H1 (cell line): ENCODE measurements around the gene CALHM5.

Source experiments
- BACH1 ChIP-seq: IDR thresholded peaks from 2 replicates; pipeline ENCODE4 v1.6.1; 2012; ENCODE audit warnings: low read length, improper control_type of control experiment
- CTCF ChIP-seq, 3 experiments: IDR thresholded peaks; 1 replicate in 2 of 3; 2 replicates in 1 of 3; pipeline versions ENCODE4 v1.5.1 to v1.6.1; 2011; ENCODE audit warnings: low read length in 3 of 3, mild to moderate bottlenecking in 3 of 3, inconsistent platforms in 2 of 3, low read depth in 1 of 3, moderate library complexity in 1 of 3; ENCODE audit not compliant: insufficient read depth in 1 of 3; ENCODE audit errors: control extremely low read depth in 1 of 3
- HDAC6 ChIP-seq: IDR thresholded peaks from one replicate; pipeline ENCODE4 v1.7.1; 2012; ENCODE audit warnings: low read depth, mild to moderate bottlenecking, inconsistent platforms, low read length, moderate library complexity
- KDM1A ChIP-seq: fragments of 200-600, 300-600 bp; sonication (generic); IDR thresholded peaks from 2 replicates; pipeline ENCODE4 v1.7.1; 2016; ENCODE audit warnings: mild to moderate bottlenecking, low read length, borderline replicate concordance
- POLR2A ChIP-seq, 2 experiments: IDR thresholded peaks; 1 replicate in 1 of 2; 2 replicates in 1 of 2; pipeline ENCODE4 v1.6.1; 2011; ENCODE audit warnings: low read depth in 2 of 2, low read length in 2 of 2, mild to moderate bottlenecking in 2 of 2; ENCODE audit errors: control extremely low read depth in 1 of 2
- POLR2AphosphoS5 ChIP-seq: IDR thresholded peaks from 2 replicates; pipeline ENCODE4 v1.6.1; 2011; ENCODE audit warnings: low read depth, low read length
- SP1 ChIP-seq: IDR thresholded peaks from 2 replicates; pipeline ENCODE4 v1.6.1; 2011; ENCODE audit warnings: low read depth, low read length
- ZNF274 ChIP-seq: IDR thresholded peaks from 2 replicates; pipeline ENCODE4 v1.7.0; 2012; ENCODE audit warnings: low read length, borderline replicate concordance; ENCODE audit errors: extremely low read depth

DNA sequence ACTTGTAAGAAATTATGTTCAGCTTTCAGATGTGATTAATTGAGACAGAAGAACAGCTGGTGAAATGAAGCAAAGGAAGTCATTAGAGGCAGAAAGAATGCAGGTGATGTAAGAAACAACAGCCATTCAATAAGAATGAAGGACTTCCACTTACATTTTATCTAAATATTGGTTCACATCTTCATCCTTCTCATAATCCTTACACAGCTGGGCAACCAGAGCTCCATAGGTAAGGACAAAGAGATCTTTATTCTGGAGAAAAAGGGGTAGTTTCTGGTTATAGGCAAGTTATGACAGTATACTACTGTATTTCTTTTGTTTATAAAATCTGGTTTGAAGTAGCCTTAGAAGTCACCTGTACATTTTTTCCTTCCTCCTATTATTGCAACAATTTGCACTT, 31.7 kb downstream of the CALHM5 start:
- TF ChIP-seq KDM1A = no peak
- no peak for TF ChIP-seq SP1
- TF ChIP-seq ZNF274 = no peak
- no peak for TF ChIP-seq CTCF (IDR thresholded peaks at IDR 0.05; ENCODE audit: control extremely low read depth in 1 of 3, insufficient read depth in 1 of 3, low read depth in 1 of 3, low read length in 3 of 3)
- TF ChIP-seq POLR2AphosphoS5 = no peak
- no peak for TF ChIP-seq HDAC6
- no peak for TF ChIP-seq BACH1
- TF ChIP-seq POLR2A (IDR thresholded peaks at IDR 0.05; ENCODE audit: control extremely low read depth in 1 of 2, low read depth in 2 of 2, low read length in 2 of 2) = no peak
